HEK293 (cell line): ENCODE data around the gene NHSL2.

ENCODE experiments used
- CTCF ChIP-seq: fragments of 450-650 bp; formaldehyde crosslinking; IDR thresholded peaks from 2 replicates; pipeline ENCODE4 v1.5.1; 2016; ENCODE audit warnings: missing biosample characterization, missing genetic modification characterization
- HOXA7 ChIP-seq: sonication (generic); formaldehyde crosslinking; IDR thresholded peaks from 2 replicates; pipeline ENCODE4 v1.8.1; 2022; ENCODE audit warnings: missing genetic modification reagents, borderline replicate concordance
- REST ChIP-seq: fragments of 450-650 bp; formaldehyde crosslinking; IDR thresholded peaks from 2 replicates; pipeline ENCODE4 v1.5.1; 2016; ENCODE audit warnings: missing biosample characterization, missing genetic modification characterization
- ZBTB17 ChIP-seq: fragments of 450-650 bp; formaldehyde crosslinking; IDR thresholded peaks from 2 replicates; pipeline ENCODE4 v1.5.1; 2016; ENCODE audit warnings: missing biosample characterization, missing genetic modification characterization
- ZBTB7A ChIP-seq: fragments of 450-650 bp; formaldehyde crosslinking; IDR thresholded peaks from 2 replicates; pipeline ENCODE4 v1.5.1; 2016; ENCODE audit warnings: low read depth, missing biosample characterization, missing genetic modification characterization
- ZNF223 ChIP-seq: fragments of 450-650 bp; formaldehyde crosslinking; IDR thresholded peaks from 2 replicates; pipeline ENCODE4 v1.5.1; 2016; ENCODE audit warnings: missing biosample characterization, missing genetic modification characterization
- ZNF558 ChIP-seq: fragments of 450-650 bp; formaldehyde crosslinking; IDR thresholded peaks from 2 replicates; pipeline ENCODE4 v1.5.1; 2016; ENCODE audit warnings: missing biosample characterization, missing genetic modification characterization

- no peak for TF ChIP-seq CTCF (tag by site-specific recombination)
- TF ChIP-seq ZNF223, result no peak
- TF ChIP-seq HOXA7 (CRISPR knock-in tag), result no peak
- no peak for TF ChIP-seq ZBTB17
- TF ChIP-seq ZBTB7A, result no peak
- TF ChIP-seq ZNF558, result no peak
- no peak for TF ChIP-seq REST
Observed at GRCh38 chrX:72050011-72050410, 139.4 kb downstream of the NHSL2 start.
